NOMO-1 (cell line): ENCODE results near the gene BPIFB1.
A peak's percentile ranks its signal among the peaks of the same experiment; 100 is the strongest.

ENCODE experiments used
- DNase-seq, 2 experiments: peaks; one replicate each; lab custom pipeline; 2025; ENCODE audit not compliant: unreplicated experiment in 2 of 2; lab: John Stamatoyannopoulos, UW

BPIFB1 gene

GRCh38 chr20:33282991-33283555, at the start of gene BPIFB1:
Gene BPIFB1, plus strand, starts transcription at chr20:33283214. Its CDS starts 2,860 bp downstream, at chr20:33286074.
- no peak for DNase-seq

GRCh38 chr20:33234050-33234449, 49.0 kb upstream of the BPIFB1 start:
- DNase-seq: no peak

- DNase-seq: no peak
These were observed 47.3 kb upstream of the BPIFB1 start, which contains the start of gene BPIFA1 for GRCh38 chr20:33235696-33236095. Gene BPIFA1, plus strand, starts transcription at chr20:33235996. Its CDS starts 1,716 bp downstream, at chr20:33237712.

- no peak for DNase-seq
These were observed 46.7 kb upstream of the BPIFB1 start for GRCh38 chr20:33236351-33236750.

GRCh38 chr20:33237989-33238388, 45.0 kb upstream of the BPIFB1 start:
- DNase-seq: no peak

- no peak for DNase-seq
These were observed 43.6 kb upstream of the BPIFB1 start for GRCh38 chr20:33239418-33239817.

GRCh38 chr20:33239979-33240736, 42.9 kb upstream of the BPIFB1 start:
- no peak for DNase-seq

- no peak for DNase-seq
These were observed 42.1 kb upstream of the BPIFB1 start for GRCh38 chr20:33240923-33241322.

- DNase-seq: no peak
These were observed 40.5 kb upstream of the BPIFB1 start for GRCh38 chr20:33242319-33243100.

- DNase-seq: no peak
These were observed 36.9 kb upstream of the BPIFB1 start for GRCh38 chr20:33246077-33246476.

GRCh38 chr20:33249456-33249855, 33.6 kb upstream of the BPIFB1 start:
- no peak for DNase-seq

GRCh38 chr20:33250666-33251065, 32.3 kb upstream of the BPIFB1 start:
- DNase-seq: no peak

- DNase-seq: no peak
These were observed 31.5 kb upstream of the BPIFB1 start for GRCh38 chr20:33251496-33251895.

- DNase-seq: no peak
These were observed 30.6 kb upstream of the BPIFB1 start for GRCh38 chr20:33252460-33252859.

GRCh38 chr20:33255005-33255404, 28.0 kb upstream of the BPIFB1 start:
- DNase-seq: no peak

GRCh38 chr20:33257237-33257636, 25.8 kb upstream of the BPIFB1 start:
- DNase-seq: no peak

GRCh38 chr20:33259371-33259770, 23.6 kb upstream of the BPIFB1 start:
- DNase-seq: no peak

GRCh38 chr20:33261465-33261864, 21.5 kb upstream of the BPIFB1 start:
- DNase-seq: peak in 1 of 2 experiments; percentile 14

- peak; percentile 62 to 71 for DNase-seq
These were observed 20.4 kb upstream of the BPIFB1 start for GRCh38 chr20:33262658-33263065.

GRCh38 chr20:33263784-33264183, 19.2 kb upstream of the BPIFB1 start:
- DNase-seq: no peak

GRCh38 chr20:33267701-33268100, 15.3 kb upstream of the BPIFB1 start:
- DNase-seq: peak; percentile 27 to 45
